ENCODE results near the gene ZNF264.

- TF ChIP-seq POLR2AphosphoS5 (IDR thresholded peaks at IDR 0.05; ENCODE audit: low read depth, low read length) (no peak), TAF1 (IDR thresholded peaks at IDR 0.05; ENCODE audit: borderline replicate concordance, low read depth, low read length) (no peak), POLR2A (IDR thresholded peaks at IDR 0.05; ENCODE audit: low read depth, low read length) (no peak)
Measured at GRCh38 chr19:57248646-57249045, 57.3 kb downstream of the ZNF264 start.
